Measurements from ENCODE around the gene MAOA.

GRCh38 chrX:43718081-43718480 lies 62.0 kb downstream of the MAOA start:
- TF ChIP-seq CTCF (IDR thresholded peaks at IDR 0.05): no peak
- no peak for TF ChIP-seq POLR2A (IDR thresholded peaks at IDR 0.05)
- TF ChIP-seq POLR2AphosphoS5 (IDR thresholded peaks at IDR 0.05; ENCODE audit: insufficient read depth in 1 of 2, low read depth in 1 of 2): no peak
